PC-3 (cell line): ENCODE data around the gene RASA2. TPM values are rescaled to one million over a fixed set of nuclear protein-coding genes. Genes with fewer than 3 reads are reported as not detected.
A peak's percentile ranks its signal among the peaks of the same experiment; 100 is the strongest.

Experiments
- ATAC-seq: fragments of 200-7000 bp; cut with Tn5 transposase; 2 replicates; pipeline ENCODE4 v1.9.1; 2020; ENCODE audit warnings: mild to moderate bottlenecking, moderate library complexity
- BruUV-seq: library from RNA; stranded (reverse); fragments of 400-500 nt; replicated peaks from 2 replicates; lab custom pipeline; 2021; lab: Mats Ljungman, UMichigan
- CTCF ChIA-PET: fragments of 300-600 bp; sonication (Branson Sonifier 250); formaldehyde crosslinking; loops from one replicate; lab custom pipeline; 2022; ENCODE audit warnings: antibody characterized with exemption; lab: Charles Lee
- POLR2A ChIA-PET: fragments of 300-600 bp; sonication (Branson Sonifier 250); formaldehyde crosslinking; loops from one replicate; lab custom pipeline; 2022; ENCODE audit warnings: antibody characterized with exemption; ENCODE audit not compliant: unreplicated experiment; lab: Charles Lee
- DNase-seq: peaks from one replicate; pipeline ENCODE4 v3.0.0-alpha.2; 2015
- H2AFZ ChIP-seq: fragments of 300-600 bp; sonication (generic); 2 replicates; pipeline ENCODE4 v1.6.0; 2016; ENCODE audit warnings: antibody characterized with exemption, low read length
- H3F3A ChIP-seq: fragments of 300-600 bp; sonication (generic); one replicate; pipeline ENCODE4 v1.6.0; 2017; ENCODE audit warnings: antibody characterized with exemption, low read length, control low read depth, mild to moderate bottlenecking; ENCODE audit not compliant: unreplicated experiment
- H3K27ac ChIP-seq: fragments of 300-600 bp; sonication (generic); 2 replicates; pipeline ENCODE4 v1.5.1; 2016; ENCODE audit warnings: mild to moderate bottlenecking, low read length
- H3K27me3 ChIP-seq: fragments of 300-600 bp; sonication (generic); 2 replicates; pipeline ENCODE4 v1.6.1; 2016; ENCODE audit warnings: low read length, mixed read lengths
- H3K36me3 ChIP-seq: fragments of 300-600 bp; sonication (generic); 2 replicates; pipeline ENCODE4 v1.6.1; 2016; ENCODE audit warnings: low read depth, mixed run types, low read length, mixed read lengths
- H3K4me1 ChIP-seq: fragments of 300-600 bp; sonication (generic); 2 replicates; pipeline ENCODE4 v1.5.1; 2016; ENCODE audit warnings: low read length; ENCODE audit not compliant: insufficient read depth
- H3K4me2 ChIP-seq: fragments of 300-600 bp; sonication (generic); 2 replicates; pipeline ENCODE4 v1.6.0; 2016; ENCODE audit warnings: low read length
- H3K4me3 ChIP-seq: fragments of 300-600 bp; sonication (generic); 2 replicates; pipeline ENCODE4 v1.5.1; 2016; ENCODE audit warnings: mild to moderate bottlenecking, low read length, mixed read lengths
- H3K79me2 ChIP-seq: fragments of 300-600 bp; sonication (generic); 2 replicates; pipeline ENCODE4 v1.6.1; 2017; ENCODE audit warnings: low read length, mixed read lengths
- H3K9ac ChIP-seq: fragments of 300-600 bp; sonication (generic); 2 replicates; pipeline ENCODE4 v1.6.0; 2016; ENCODE audit warnings: mild to moderate bottlenecking, low read length
- H3K9me2 ChIP-seq: fragments of 300-600 bp; sonication (generic); replicated peaks from 2 replicates; pipeline ENCODE4 v1.6.1; 2016; ENCODE audit warnings: mixed run types, low read length, mixed read lengths
- H3K9me3 ChIP-seq: fragments of 300-600 bp; sonication (generic); 2 replicates; pipeline ENCODE4 v1.6.1; 2016; ENCODE audit warnings: low read length, mixed read lengths
- H4K20me1 ChIP-seq: fragments of 300-600 bp; sonication (generic); 2 replicates; pipeline ENCODE4 v1.6.1; 2016; ENCODE audit warnings: low read length, mixed read lengths
- CTCF ChIP-seq: fragments of 300-600 bp; sonication (generic); conservative IDR thresholded peaks from 2 replicates; pipeline ENCODE4 v1.5.1; 2017; ENCODE audit warnings: antibody characterized with exemption, low read depth, mild to moderate bottlenecking, low read length
- EZH2 ChIP-seq: fragments of 300-600 bp; sonication (generic); IDR thresholded peaks from one replicate; pipeline ENCODE4 v1.6.1; 2017; ENCODE audit warnings: antibody characterized with exemption, mild to moderate bottlenecking, low read length; ENCODE audit not compliant: unreplicated experiment
- EZH2phosphoT487 ChIP-seq: fragments of 300-600 bp; sonication (generic); IDR thresholded peaks from 2 replicates; pipeline ENCODE4 v1.6.1; 2018; ENCODE audit warnings: mild to moderate bottlenecking, antibody characterized with exemption, low read length, borderline replicate concordance
- intact Hi-C: fragments of 100-400 bp; cut with micrococcal nuclease; formaldehyde crosslinking; loops from 2 replicates; pipeline ENCODE4 v1.9.0; 2023
- total RNA-seq: library from RNA; depleted of rRNA; stranded (reverse); fragments of >200 nt; gene quantifications from 2 replicates; pipeline ENCODE4 v1.2.3, GENCODE V29; 2014

Gene RASA2
- total RNA-seq, 1 experiment from 2014 or later = 3.7 TPM

DNA sequence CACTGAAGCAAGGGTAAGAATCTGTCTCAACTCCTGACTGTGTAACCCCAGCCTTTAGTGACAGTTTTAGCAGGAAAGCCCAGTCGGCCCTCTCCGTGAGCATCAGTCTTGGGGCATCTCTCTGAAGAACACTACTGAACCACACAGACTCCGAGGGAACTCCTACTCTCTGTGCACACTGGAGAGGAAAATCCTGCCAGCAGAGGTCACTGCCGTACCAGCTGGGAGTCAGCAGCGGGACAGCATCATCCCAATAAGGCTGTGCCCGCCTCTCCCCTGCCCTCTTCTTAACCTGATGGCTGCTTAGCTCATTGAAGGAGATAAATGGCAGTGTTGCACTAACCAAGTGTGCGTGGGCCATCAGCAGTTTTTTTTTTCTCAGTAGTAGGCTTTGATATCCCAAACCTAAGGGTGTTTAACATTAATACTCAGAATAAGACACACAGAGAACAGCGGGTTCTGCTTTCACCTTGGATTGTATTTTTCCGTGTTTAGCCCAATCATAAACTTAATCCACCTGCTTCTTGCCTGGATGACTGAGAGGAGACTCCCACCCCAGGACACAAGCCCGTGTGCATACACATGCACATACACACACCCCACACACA is 26.6 kb upstream of the RASA2 start:
- no peaks in the 10 kb centered on the region for H3K36me3 ChIP-seq

GRCh38 chr3:141462176-141462859 is 24.5 kb upstream of the RASA2 start:
- ATAC-seq (no peak), DNase-seq (no peak)
- no peaks in the 10 kb centered on the region for H3K36me3 ChIP-seq
- intact Hi-C loops = no loop called here
- H3K27ac ChIP-seq = no peak overlapping the region
- POLR2A ChIA-PET = no interaction called here
- no peak overlapping the region for H2AFZ ChIP-seq
- no peaks in the 10 kb centered on the region for H4K20me1 ChIP-seq
- no peak overlapping the region for H3K9ac ChIP-seq
- CTCF ChIA-PET = no interaction called here
- H3K4me1 ChIP-seq = no peaks in the 10 kb centered on the region
- TF ChIP-seq EZH2phosphoT487 (no peak), EZH2 (no peak), CTCF (no peak)
- H3K4me3 ChIP-seq = no peak overlapping the region
- no peaks in the 10 kb centered on the region for H3K9me3 ChIP-seq
- no peaks in the 10 kb centered on the region for H3K79me2 ChIP-seq
- H3F3A ChIP-seq = no peaks in the 10 kb centered on the region
- BruUV-seq = no TSS peak
- no peaks in the 10 kb centered on the region for H3K9me2 ChIP-seq
- no peaks in the 10 kb centered on the region for H3K27me3 ChIP-seq
- H3K4me2 ChIP-seq = no peak overlapping the region

More for the DNA sequence above, 26.6 kb upstream of the RASA2 start:
- Histone ChIP-seq H3K9me3 (no peaks in the 10 kb centered on the region), H3K4me1 (peaks cover 13% of the 10 kb centered on the region), H2AFZ (peak overlapping the region; percentile 60), H3K4me3 (no peak overlapping the region), H3K4me2 (no peak overlapping the region), H3K9ac (no peak overlapping the region), H3K27ac (no peak overlapping the region), H3K79me2 (no peaks in the 10 kb centered on the region), H3K9me2 (no peaks in the 10 kb centered on the region), H4K20me1 (no peaks in the 10 kb centered on the region), H3K27me3 (no peaks in the 10 kb centered on the region), H3F3A (no peaks in the 10 kb centered on the region)
- ChIA-PET POLR2A (interaction anchor here (0.6 kb wide), 1 partner anchor 98 kb away, joined by 5 read pairs; no protein-coding TSS in a partner anchor), CTCF (interaction anchor here (0.6 to 1.5 kb wide), 4 partner anchors 59 to 290 kb away, joined by 3 to 12 read pairs (median 4); no protein-coding TSS in a partner anchor)
- peak; percentile 88 for DNase-seq
- ATAC-seq = peak; percentile 98
- no TSS peak for BruUV-seq
- TF ChIP-seq EZH2phosphoT487 = no peak
- no peak for TF ChIP-seq EZH2
- TF ChIP-seq CTCF = peak; percentile 82
- intact Hi-C loops = loop anchor here (1.0 kb wide), 1 partner anchor 101 kb away; no protein-coding TSS in a partner anchor

GRCh38 chr3:141465221-141465620 is 21.6 kb upstream of the RASA2 start:
- no TSS peak for BruUV-seq

More at GRCh38 chr3:141465221-141465620, 21.6 kb upstream of the RASA2 start:
- TF ChIP-seq CTCF (peak; percentile 41), EZH2phosphoT487 (no peak)
- H3K27ac ChIP-seq = no peak overlapping the region
- no peak overlapping the region for H2AFZ ChIP-seq
- CTCF ChIA-PET = interaction anchor here (0.7 to 1.0 kb wide), 2 partner anchors 104 to 153 kb away, joined by 5 to 10 read pairs; no protein-coding TSS in a partner anchor
- no peaks in the 10 kb centered on the region for H3K9me2 ChIP-seq
- ATAC-seq = peak; percentile 29; the same call in 1 of the 2 replicates
- intact Hi-C loops = no loop called here
- no peaks in the 10 kb centered on the region for H4K20me1 ChIP-seq
- H3K79me2 ChIP-seq = no peaks in the 10 kb centered on the region
- no peak overlapping the region for H3K9ac ChIP-seq
- H3K36me3 ChIP-seq = no peaks in the 10 kb centered on the region
- no peak for DNase-seq
- no peaks in the 10 kb centered on the region for H3F3A ChIP-seq
- no peaks in the 10 kb centered on the region for H3K27me3 ChIP-seq
- no peak overlapping the region for H3K4me3 ChIP-seq
- POLR2A ChIA-PET = no interaction called here
- no peak overlapping the region for H3K4me2 ChIP-seq
- H3K4me1 ChIP-seq = no peaks in the 10 kb centered on the region
- H3K9me3 ChIP-seq = no peaks in the 10 kb centered on the region
